SK-N-MC (cell line): ENCODE data around the gene CCR5.

Source experiments
- EZH2 ChIP-seq: fragments of 200-600 bp; sonication (generic); IDR thresholded peaks from one replicate; pipeline ENCODE4 v1.6.1; 2017; ENCODE audit warnings: antibody characterized with exemption
- POLR2AphosphoS5 ChIP-seq: IDR thresholded peaks from 2 replicates; pipeline ENCODE4 v1.6.1; 2012; ENCODE audit warnings: mild to moderate bottlenecking, low read depth, low read length, borderline replicate concordance

GRCh38 chr3:46406443-46406787, 35.7 kb downstream of the CCR5 start:
- TF ChIP-seq POLR2AphosphoS5 (no peak), EZH2 (no peak)
